IgD-negative memory B cell (primary cell): ENCODE measurements around the gene CFAP43. TPM values are rescaled to one million over a fixed set of nuclear protein-coding genes. Genes with fewer than 3 reads are reported as not detected.
A peak's percentile ranks its signal among the peaks of the same experiment; 100 is the strongest.

Experiments used
- H3K27ac Mint-ChIP-seq, 3 donors: one replicate each; pipeline ENCODE4 v1.8.0; 2020 to 2022; ENCODE audit warnings: mild to moderate bottlenecking in 3 of 3, mixed read lengths in 3 of 3, moderate library complexity in 1 of 3
- H3K27me3 Mint-ChIP-seq: one replicate; pipeline ENCODE4 v1.8.0; 2021; ENCODE audit warnings: mixed read lengths
- H3K36me3 Mint-ChIP-seq: one replicate; pipeline ENCODE4 v1.8.0; 2020; ENCODE audit warnings: mild to moderate bottlenecking, mixed read lengths
- H3K4me1 Mint-ChIP-seq, 3 donors: one replicate each; pipeline ENCODE4 v1.8.0; 2020 to 2022; ENCODE audit warnings: mixed read lengths in 3 of 3, mild to moderate bottlenecking in 1 of 3
- H3K4me3 Mint-ChIP-seq, 4 donors: one replicate each; pipeline ENCODE4 v1.8.0; 2020 to 2022; ENCODE audit warnings: mild to moderate bottlenecking in 4 of 4, mixed read lengths in 4 of 4, moderate library complexity in 3 of 4
- H3K9me3 Mint-ChIP-seq, 3 donors: one replicate each; pipeline ENCODE4 v1.8.0; 2020 to 2021; ENCODE audit warnings: mixed read lengths in 3 of 3, mild to moderate bottlenecking in 1 of 3
- polyA plus RNA-seq: library from polyadenylated mRNA; unstranded; fragments of 300-500 nt; fragmentation: Illumina TruSeq; gene quantifications from one replicate; pipeline ENCODE4 v1.2.3, GENCODE V29; 2021

The CFAP43 gene, protein sequence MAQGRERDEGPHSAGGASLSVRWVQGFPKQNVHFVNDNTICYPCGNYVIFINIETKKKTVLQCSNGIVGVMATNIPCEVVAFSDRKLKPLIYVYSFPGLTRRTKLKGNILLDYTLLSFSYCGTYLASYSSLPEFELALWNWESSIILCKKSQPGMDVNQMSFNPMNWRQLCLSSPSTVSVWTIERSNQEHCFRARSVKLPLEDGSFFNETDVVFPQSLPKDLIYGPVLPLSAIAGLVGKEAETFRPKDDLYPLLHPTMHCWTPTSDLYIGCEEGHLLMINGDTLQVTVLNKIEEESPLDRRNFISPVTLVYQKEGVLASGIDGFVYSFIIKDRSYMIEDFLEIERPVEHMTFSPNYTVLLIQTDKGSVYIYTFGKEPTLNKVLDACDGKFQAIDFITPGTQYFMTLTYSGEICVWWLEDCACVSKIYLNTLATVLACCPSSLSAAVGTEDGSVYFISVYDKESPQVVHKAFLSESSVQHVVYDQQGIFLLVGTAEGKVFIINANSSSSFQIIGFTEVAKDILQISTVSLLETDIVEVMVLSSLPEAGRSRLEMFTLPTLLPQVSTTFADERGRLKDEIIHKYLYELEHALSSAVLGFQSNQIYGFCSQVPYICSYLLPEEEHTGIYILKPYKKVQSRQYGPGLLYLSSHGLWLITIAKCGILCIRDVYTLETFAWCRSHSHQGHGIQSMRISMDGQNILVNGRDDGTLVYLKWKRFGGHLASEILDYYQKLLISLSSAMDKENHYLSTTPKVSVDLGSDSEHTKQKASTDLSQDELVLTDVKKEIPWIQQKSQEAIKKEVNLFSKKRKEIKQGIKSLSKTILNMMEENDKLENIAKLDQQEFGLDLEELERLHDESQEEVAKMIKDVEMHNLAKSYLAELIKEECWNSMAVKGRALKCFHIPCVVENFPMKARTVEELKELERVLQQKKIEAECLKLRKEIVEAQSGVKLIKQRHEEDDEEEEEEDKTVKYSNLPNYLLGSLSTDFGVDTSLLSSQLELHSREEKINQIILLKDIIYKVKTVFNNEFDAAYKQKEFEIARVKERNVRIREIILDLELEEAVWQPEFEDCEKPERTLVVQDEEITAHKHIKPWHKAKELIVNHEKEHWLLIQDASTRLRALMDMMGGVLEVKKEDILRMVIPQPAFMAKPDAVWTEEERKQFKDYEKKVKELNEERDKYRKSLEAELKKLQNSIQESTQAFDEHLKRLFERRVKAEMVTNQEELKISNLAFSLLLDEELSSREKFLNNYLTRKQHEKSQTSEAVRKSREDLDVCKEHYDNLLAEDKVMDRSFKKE (N-terminal part only)
- not detected for polyA plus RNA-seq

DNA sequence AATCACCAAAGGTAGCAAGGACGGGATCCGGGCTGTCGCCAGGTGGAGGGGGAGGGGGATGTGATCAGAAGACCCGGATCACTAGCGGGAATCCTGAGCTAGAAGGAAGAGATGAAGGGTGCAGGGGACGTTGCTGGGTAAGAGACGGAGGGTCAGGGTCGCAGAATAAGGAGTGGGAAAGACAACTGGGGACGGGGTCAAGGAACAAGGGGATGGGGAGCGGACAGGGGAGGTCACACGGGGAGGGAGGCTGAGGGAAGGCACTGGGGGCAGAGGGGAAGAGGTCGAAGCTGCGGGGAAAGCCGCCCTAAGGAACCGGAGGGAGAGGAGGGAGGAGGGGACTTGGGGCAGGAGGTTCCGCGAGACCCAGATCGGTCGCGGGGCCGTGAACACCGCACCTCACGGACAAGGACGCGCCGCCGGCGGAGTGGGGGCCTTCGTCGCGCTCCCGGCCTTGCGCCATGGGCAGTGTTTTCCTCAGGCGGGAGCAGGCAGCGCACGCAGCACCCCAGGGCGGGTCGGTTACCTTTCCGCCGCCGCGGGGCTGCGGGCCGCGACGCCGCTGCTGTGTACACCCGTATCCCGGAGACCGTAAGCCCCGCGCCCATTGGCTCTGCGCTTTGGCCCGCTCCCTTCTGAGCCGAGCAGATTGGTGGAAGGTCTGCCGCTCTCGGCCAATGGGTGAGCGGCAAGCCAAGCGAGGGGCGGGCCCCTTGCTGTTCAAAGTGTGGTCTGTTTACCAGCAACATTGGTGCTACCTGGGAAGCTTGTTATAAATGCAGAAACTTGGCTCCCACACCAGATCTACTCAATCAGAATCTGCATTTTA, at the start of gene CFAP43:
TSS of gene CFAP43 (minus strand) at position 581 of the 829 bp plus-strand sequence. CDS start at position 463, 118 bp downstream.
- peaks cover 14% of the 10 kb centered on the region for H3K27me3 Mint-ChIP-seq

DNA sequence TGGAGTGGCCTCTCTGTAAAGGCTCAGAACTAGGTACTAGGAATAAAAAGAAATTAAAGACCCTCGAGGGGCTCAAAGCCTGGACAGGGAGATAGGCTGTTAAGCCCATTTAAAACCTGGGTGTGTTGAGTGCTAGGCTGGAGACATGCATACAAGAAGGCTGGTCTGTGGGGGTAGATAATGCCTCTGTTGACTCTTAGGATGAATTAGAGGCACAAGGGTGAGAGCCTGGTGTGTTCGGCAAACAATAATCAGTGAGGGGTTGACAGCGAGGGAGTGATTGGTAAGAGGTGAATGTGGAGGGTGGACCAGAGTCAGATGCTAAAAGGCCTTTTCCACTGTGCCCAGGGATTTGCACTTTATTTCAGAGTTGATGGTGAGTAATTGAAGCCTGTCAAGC, 49.5 kb upstream of the CFAP43 start:
- Mint-ChIP-seq H3K36me3 (no peaks in the 10 kb centered on the region), H3K27me3 (peaks cover 6% of the 10 kb centered on the region), H3K27ac (no peak overlapping the region), H3K4me3 (no peak overlapping the region), H3K4me1 (no peaks in the 10 kb centered on the region), H3K9me3 (no peaks in the 10 kb centered on the region)

More for the DNA sequence above, at the start of gene CFAP43:
- Mint-ChIP-seq H3K4me3 (peak within 1 kb of the TSS; percentile 79 to 94 (median 84)), H3K9me3 (peaks cover 2 to 7% (median 5%) of the 10 kb centered on the region in 3 donors), H3K27ac (peak within 1 kb of the TSS; percentile 90 to 96 (median 91)), H3K4me1 (peaks cover 6 to 9% (median 8%) of the 10 kb centered on the region in 3 donors), H3K36me3 (peaks cover 2% of the 10 kb centered on the region)

DNA sequence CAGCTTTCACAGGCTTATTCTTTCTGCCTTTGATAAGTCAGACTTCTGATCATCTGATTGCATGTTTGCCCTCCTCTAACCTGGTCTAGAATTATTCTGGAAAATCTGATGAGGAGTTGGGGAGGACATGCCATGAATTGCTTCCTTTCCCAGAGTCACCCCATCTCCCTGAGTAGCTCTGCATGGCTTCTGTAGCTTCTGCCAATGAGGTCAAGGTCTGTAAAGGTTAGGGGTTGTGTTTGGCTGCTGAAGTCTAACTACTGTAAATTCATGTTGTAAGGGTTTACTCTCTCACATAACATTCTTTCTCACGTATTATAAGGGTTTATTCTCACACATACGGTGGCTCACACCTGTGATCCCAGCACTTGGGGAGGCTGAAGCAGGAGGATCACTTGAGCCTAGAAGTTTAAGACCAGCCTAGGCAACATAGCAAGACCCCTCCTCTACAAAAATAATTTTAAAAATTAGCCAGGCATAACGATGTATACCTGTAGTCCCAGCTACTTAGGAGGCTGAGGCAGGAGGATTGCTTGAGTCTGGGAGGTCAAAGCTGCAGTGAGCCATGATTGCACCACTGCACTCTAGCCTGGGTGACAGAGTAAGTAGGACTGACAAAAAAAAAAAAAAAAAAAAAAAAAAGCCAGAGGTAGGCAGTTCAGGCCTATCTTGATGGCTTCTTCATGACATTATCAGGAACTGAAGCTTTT, 47.5 kb upstream of the CFAP43 start:
- Mint-ChIP-seq H3K27me3 (peaks cover 11% of the 10 kb centered on the region), H3K4me3 (no peak overlapping the region), H3K27ac (peak overlapping the region in 1 of 3 donors; percentile 39), H3K4me1 (no peaks in the 10 kb centered on the region), H3K36me3 (no peaks in the 10 kb centered on the region), H3K9me3 (no peaks in the 10 kb centered on the region)

DNA sequence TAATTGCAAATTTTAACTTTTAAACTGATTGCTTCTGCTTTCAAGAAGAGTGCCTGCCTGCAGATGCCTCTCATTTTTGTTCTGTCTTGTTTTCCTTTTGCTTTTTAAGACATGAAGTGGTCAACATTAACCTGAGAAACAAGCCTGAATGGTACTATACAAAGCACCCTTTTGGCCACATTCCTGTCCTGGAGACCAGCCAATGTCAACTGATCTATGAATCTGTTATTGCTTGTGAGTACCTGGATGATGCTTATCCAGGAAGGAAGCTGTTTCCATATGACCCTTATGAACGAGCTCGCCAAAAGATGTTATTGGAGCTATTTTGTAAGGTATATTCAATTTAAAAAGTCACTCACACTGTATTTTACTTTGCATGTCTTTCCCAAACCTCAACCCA, 45.6 kb upstream of the CFAP43 start:
- H3K9me3 Mint-ChIP-seq, result no peaks in the 10 kb centered on the region
- H3K36me3 Mint-ChIP-seq, result no peaks in the 10 kb centered on the region
- H3K27ac Mint-ChIP-seq, result no peak overlapping the region
- H3K27me3 Mint-ChIP-seq, result peaks cover 15% of the 10 kb centered on the region
- H3K4me3 Mint-ChIP-seq, result no peak overlapping the region
- H3K4me1 Mint-ChIP-seq, result peaks cover 0 to 1% (median 0%) of the 10 kb centered on the region in 3 donors

DNA sequence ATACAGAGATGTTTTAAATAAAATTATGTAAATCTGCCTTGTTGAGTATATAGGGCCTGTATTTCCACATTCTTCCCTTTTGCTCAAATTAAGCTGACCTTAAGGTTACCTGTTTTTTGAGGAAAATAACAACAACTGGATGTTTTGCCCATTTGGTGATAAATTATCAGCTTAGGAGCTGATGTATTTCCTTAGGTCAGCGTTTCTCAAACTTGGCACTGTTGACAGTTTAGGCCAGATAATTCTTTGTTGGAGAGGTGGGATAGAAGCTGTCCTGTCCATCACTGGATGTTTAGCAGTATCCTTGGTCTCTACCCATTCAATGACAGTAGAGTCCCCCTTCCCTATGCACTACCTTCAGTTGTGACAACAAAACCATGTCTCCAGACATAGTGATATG, 44.0 kb upstream of the CFAP43 start:
- Mint-ChIP-seq H3K36me3 (no peaks in the 10 kb centered on the region), H3K9me3 (no peaks in the 10 kb centered on the region)

DNA sequence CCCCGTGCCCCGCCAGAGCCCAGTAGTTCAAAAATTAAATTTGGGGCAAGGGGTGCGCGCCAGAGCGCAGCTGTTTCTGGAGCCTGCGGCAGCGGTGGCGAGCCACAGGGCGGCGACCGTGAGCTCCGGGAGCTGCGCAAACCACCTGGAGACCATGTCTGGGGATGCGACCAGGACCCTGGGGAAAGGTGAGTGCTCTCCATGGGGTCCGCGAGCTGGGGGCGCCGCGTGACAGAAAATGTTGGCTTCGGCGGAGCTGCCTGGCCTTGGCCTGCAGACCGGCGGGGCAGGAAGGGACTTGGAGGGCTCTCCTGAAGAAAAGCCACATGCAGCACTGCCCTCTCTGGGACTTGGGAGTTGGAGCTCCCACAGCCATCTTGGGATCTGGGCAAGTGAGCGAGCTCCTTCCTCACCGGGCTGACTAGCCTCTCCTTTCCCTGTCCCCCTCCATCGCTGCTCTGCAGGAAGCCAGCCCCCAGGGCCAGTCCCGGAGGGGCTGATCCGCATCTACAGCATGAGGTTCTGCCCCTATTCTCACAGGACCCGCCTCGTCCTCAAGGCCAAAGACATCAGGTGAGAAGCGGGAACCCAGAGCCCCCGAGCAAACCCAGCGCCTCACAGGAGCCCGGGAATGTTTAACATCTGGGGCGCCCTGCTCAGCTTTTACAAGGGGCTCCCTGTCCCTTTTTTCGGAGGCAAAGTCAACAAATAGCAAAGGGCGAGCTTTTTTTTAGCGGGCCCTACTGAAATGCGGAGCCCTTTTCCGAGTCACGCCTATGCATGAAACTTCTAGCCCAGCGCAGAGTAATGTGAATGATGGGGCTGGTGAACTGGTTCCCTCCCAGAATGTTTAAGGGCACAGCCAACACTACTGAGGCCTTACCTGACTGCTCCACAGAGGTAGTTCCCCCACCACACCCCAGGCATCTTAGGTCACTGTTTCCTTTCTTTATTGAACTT, 42.9 kb upstream of the CFAP43 start:
- Mint-ChIP-seq H3K9me3 (no peaks in the 10 kb centered on the region), H3K4me1 (peaks cover 0 to 1% (median 0%) of the 10 kb centered on the region in 3 donors), H3K27ac (no peak overlapping the region), H3K27me3 (peaks cover 15% of the 10 kb centered on the region), H3K36me3 (no peaks in the 10 kb centered on the region), H3K4me3 (peak overlapping the region in 2 of 4 donors; percentile 5 to 65)

More for the DNA sequence above, 44.0 kb upstream of the CFAP43 start:
- no peak overlapping the region for H3K4me3 Mint-ChIP-seq
- H3K4me1 Mint-ChIP-seq, result peaks cover 0 to 1% (median 0%) of the 10 kb centered on the region in 3 donors
- no peak overlapping the region for H3K27ac Mint-ChIP-seq
- peaks cover 15% of the 10 kb centered on the region for H3K27me3 Mint-ChIP-seq

DNA sequence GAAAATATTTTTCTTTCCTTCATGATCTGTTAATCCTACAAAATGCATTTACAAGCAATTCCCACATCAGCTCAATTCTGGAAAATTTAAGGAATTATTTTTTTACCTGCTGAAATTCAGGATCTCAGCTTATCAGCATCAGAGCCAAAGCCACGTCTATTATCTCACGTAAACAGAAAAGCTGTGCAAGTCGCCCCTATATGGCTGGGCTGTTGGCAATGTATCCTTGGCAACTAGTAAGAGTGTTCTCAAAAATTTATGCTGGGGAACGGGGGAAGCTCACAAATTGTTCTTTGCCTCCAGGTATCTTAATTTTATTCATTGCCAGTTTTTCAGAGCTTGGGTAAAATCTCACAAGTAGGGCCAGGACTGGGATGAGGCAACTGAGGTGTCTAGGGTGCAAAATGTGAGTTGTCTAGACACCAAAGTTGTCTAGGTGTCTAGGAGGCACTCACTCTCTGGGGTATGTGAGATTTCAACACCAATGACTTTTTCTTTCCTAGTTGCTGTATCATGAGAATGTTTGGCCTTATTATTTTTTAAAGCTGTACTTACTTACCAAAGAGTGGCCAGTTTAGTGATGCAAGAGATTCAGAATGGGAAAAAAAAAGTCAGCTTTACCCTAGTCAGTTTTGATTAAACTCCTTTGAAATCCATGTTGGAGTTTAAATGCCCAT, 41.9 kb upstream of the CFAP43 start:
- peak overlapping the region in 1 of 4 donors; percentile 9 for H3K4me3 Mint-ChIP-seq

DNA sequence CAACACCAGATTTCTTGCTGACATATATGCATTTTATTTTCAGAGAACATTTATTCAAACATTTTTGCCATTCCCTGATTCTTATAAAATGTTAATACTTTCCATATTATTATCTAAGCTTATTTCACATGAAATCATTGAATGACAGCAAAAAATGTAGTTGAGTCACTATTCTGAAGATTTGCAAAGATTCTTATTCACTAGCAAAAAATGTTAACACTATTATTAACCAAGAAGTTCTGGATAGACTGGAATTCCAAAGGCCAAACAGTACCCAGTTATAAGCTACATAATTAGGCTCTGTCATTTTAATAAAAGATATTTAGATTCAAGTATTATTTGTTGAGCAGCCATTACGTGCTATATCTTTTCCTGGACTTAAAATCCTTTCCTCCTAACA, 41.1 kb upstream of the CFAP43 start:
- Mint-ChIP-seq H3K36me3 (no peaks in the 10 kb centered on the region), H3K27me3 (peaks cover 15% of the 10 kb centered on the region), H3K27ac (no peak overlapping the region), H3K4me3 (no peak overlapping the region), H3K9me3 (peaks cover 0 to 2% (median 0%) of the 10 kb centered on the region in 3 donors), H3K4me1 (peaks cover 3 to 5% (median 4%) of the 10 kb centered on the region in 3 donors)

More for the DNA sequence above, 41.9 kb upstream of the CFAP43 start:
- H3K9me3 Mint-ChIP-seq, result peaks cover 0 to 2% (median 0%) of the 10 kb centered on the region in 3 donors
- no peak overlapping the region for H3K27ac Mint-ChIP-seq
- H3K27me3 Mint-ChIP-seq, result peaks cover 15% of the 10 kb centered on the region
- no peaks in the 10 kb centered on the region for H3K36me3 Mint-ChIP-seq
- H3K4me1 Mint-ChIP-seq, result peaks cover 2 to 5% (median 3%) of the 10 kb centered on the region in 3 donors

DNA sequence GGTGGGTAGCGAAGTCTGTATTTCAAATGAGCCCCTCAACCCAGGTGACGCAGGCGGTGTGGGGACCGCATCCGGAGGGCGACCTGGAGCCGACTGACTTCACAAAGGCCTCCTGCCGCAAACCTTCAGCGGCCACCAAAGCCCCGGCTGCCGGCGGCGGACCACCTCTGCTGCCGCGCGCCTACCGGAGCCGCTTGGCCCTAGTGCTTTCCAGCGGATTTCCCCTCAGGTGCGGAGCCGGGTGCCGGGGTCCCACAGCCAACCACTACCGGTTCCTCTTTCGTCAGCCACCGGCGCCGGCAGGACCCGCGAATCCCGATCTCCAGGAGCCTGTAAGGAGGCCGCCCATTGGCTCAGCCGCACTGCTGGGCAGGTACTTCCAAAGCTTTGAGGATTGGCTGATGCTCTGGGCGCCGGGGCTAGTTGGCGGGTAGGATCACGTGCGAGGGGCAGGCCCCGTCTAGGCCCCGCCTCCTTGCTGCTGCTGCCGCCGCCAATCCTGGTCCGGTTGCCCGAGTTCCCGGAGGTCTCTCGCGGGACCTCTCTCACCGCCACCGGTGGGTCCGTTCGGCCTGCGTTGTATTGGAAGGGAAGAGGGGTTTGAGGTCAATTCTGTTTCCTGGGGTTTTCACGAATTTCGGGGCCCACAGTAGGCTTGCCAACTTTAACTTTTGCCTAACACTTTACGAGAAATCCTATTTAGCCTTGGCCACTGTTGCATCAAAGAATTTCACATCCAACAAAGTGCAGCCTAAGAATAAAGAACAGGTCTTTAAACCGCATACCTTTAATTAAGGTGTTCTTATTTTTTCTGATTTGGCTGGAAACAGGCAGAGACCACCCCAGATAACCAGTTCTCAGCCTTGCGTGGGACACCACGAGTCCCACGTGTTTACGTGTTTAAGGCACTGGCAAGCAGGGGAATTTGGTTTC, 36.8 kb upstream of the CFAP43 start, which contains the start of gene GSTO2:
TSS of gene GSTO2 (plus strand) at position 472 of the 933 bp plus-strand sequence. CDS start 5,732 bp downstream, outside the sequence.
- H3K27me3 Mint-ChIP-seq, result no peaks in the 10 kb centered on the region

DNA sequence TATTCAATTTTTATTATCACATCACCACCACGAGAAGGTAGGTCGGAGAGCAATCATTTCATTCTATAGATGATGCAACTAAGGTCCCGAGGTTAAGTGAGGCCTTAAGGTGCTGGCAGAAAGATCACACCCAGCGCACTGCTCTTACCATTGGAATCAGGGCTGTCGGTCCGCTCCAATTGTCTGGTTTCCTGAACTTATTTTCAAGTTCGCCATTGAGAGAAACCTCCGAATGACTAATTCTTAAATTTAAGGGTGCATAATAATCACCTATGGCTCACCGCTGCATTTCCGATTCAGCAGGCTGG, 36.2 kb upstream of the CFAP43 start:
- peaks cover 5% of the 10 kb centered on the region for H3K36me3 Mint-ChIP-seq
- no peaks in the 10 kb centered on the region for H3K27me3 Mint-ChIP-seq
- peak overlapping the region; percentile 72 to 99 (median 98) for H3K27ac Mint-ChIP-seq
- H3K9me3 Mint-ChIP-seq, result peaks cover 0 to 2% (median 0%) of the 10 kb centered on the region in 3 donors
- peak overlapping the region; percentile 92 to 98 (median 94) for H3K4me3 Mint-ChIP-seq
- peaks cover 25 to 39% (median 28%) of the 10 kb centered on the region in 3 donors for H3K4me1 Mint-ChIP-seq

More for the DNA sequence above, 36.8 kb upstream of the CFAP43 start, which contains the start of gene GSTO2:
- Mint-ChIP-seq H3K36me3 (peaks cover 5% of the 10 kb centered on the region), H3K9me3 (peaks cover 0 to 2% (median 0%) of the 10 kb centered on the region in 3 donors), H3K27ac (peak within 1 kb of the TSS; percentile 72 to 99 (median 98)), H3K4me3 (peak within 1 kb of the TSS; percentile 92 to 98 (median 94)), H3K4me1 (peaks cover 23 to 36% (median 25%) of the 10 kb centered on the region in 3 donors)
